COLO668 (cell line): ENCODE measurements around the gene IDI1.
A peak's percentile ranks its signal among the peaks of the same experiment; 100 is the strongest.
"Not testable (repeated sequence)": the region's sequence is repeated elsewhere in the genome, so short reads cannot be mapped to it uniquely, and the experiment has no call there.

ENCODE experiments used
- DNase-seq: peaks from one replicate; lab custom pipeline; 2025; ENCODE audit not compliant: unreplicated experiment; lab: John Stamatoyannopoulos, UW

Gene IDI1

DNA sequence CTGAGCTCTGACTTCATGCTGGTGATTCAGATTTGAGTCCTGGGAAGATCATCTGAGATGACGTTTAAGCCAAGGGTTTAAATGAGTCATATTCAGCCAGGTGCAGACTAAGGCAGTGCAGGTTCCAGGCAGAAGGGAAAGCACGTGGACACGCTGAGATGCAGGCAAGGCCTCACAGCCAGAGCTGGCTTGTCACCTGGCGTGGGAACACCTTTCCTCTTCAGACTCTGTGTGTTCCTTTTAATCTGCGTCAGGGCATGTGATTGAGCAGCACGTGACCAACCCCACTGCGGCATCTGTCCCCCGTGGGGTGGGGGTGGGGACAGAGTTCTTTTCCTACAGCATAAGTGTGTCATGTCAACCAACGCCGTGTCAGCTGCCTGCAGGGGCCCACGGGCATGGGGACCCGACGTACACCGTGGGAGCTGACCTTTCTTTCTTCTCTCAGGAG, 12.6 kb downstream of the IDI1 start:
- peak; percentile 8 for DNase-seq

DNA sequence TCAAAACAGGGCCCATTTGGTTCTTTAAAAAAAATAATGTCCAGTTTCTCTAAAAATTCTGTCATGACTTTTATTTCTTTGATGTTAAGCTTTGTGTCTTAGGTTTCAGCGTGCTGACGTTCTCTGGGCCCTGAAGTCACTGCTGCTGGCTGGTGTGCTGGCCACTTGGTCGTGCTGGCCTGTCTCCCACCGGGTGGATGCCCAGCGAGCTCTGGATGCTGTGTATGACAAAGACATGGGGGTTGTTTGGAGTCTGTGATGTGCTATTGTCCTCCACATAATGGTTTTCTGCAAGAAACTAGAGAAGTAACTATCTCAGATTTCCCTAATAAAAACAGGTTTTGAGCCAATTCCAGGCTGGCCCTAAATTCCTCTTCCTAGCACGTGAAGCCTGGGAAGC, 13.7 kb downstream of the IDI1 start:
- DNase-seq, result no peak

DNA sequence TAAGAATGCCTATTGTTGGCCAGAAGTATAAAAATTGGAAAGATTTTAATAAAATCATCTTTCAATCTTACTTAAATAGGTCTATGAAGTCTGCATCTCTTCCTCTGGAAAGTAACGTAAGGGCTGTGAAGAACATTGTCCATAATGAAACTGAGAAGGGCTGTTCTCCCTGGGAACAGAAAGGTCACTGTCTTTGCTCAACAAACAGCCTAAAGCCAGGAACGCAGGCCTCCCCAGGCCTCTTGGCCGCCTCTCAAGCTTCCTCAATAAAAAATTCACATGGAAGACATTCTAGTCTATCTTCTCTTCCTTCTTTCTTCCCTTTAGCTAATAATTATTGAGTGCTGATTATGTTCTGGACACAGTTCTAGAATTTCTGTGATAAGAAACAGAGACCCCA, 14.2 kb downstream of the IDI1 start:
- DNase-seq, result no peak

DNA sequence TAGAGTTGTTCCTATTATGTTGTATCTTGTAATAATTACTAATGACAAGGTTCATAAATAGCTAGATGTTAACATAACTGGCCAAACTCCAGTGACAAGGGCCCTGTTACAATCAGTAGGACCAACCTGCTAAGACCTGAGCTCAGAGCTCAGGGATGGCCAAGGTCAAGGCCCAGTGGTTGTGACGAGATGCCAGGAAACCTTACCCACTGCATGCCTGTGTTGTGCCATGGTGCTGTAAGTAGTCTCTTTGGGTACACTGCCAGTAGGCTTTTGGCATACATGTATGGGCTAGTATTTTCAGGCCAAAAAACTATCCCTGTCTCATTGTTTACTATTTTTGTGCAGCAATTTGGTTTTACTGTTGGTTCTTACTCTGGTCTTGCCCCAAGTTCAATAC, 15.3 kb downstream of the IDI1 start:
- DNase-seq, result no peak

DNA sequence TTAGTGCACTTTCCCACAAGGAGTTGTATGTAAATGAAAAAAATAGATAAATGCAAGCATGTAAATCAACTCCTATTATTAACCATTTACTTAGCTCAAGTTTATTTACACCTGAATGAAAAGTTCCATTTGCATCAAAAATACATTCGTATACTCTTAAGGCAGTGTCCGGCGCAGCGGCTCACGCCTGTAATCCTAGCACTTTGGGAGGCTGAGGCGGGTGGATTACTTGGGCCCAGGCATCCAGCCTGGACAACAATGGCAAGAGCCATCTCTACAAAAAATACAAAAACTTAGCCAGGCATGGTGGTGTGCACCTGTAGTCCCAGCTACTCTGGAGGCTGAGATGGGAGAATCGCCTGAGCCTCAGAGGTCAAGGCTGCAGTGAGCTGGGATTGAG, 19.1 kb downstream of the IDI1 start:
- DNase-seq, result no peak

DNA sequence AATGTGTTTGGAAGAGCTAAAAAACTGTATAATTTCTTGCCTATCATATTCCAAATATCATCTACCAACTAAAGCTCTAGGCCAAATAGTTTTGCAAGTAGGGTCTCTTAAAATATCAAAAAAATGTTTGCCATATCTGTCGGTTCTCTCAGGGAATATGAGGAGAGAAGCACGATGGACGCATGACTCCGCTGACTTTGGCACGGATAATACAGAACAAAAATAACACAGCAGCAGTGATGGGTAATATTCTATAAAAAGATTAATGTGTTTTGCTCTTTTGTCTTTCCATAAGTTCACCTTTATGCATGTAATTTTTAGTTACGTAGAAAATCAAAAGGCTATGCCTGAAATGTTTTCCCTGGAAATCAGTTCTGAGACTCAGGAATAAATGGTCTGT, 22.3 kb downstream of the IDI1 start:
- DNase-seq, result no peak

DNA sequence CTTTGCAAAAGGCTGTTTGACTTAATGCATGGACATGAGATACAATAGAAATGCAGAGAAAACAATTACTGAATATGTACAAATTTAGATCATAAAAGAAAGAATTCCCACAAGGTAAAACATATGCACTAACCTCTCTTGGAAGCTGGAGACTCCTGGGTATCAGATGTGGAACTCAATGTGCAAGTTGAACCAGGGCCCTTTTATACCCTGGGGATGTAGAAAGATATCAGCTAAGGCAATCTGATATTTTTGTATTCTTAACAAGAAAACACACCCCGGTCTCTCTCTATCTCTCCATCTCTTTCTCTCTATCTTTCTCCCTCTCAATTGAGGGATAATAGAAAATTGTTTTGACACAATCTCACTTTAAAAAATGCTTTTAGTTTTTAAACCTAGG, 23.2 kb downstream of the IDI1 start, which contains the start of gene IDI2:
Gene IDI2, minus strand, starts transcription at position 177 of the 400 bp plus-strand sequence. CDS start 1,136 bp downstream, outside the sequence.
- no peak for DNase-seq

DNA sequence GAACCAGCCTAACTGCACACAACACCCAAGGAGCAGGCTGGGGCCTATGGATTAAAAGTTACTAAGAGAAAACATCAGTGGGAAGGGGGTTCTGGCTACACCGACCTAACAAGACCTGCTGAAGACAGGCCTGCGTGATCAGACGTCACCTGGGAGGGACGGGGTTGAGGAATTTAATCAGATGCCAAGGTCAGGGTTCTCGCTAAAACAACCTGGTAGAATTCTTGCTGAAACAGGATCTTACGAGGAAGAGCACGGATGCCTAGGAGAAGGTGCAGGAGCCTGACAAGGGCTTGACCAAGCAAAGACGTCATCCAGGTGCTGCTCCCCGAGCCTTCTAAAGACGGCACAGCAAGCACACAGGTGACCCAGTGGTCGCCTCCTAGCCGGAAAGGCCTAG, 24.8 kb downstream of the IDI1 start:
- no peak for DNase-seq

DNA sequence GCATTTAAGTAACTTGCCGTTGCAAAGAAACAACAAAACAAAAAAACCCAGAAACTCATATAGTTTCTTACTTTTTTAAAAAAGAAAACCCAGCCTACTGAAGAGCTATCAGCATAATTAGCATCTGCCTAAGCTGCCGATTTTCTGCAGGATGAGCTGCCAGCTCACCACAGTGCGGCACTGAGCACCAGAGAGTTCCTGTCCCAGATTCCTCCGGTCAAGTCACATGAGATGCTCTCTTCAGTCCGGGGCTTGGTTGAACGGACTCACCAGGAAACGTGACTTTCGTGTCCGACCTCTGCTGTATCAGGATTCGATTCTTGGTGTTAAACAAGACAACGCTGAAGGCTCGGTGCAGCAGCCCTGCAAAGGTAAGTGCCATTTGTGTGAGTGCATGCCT, 26.5 kb downstream of the IDI1 start:
- no peak for DNase-seq

DNA sequence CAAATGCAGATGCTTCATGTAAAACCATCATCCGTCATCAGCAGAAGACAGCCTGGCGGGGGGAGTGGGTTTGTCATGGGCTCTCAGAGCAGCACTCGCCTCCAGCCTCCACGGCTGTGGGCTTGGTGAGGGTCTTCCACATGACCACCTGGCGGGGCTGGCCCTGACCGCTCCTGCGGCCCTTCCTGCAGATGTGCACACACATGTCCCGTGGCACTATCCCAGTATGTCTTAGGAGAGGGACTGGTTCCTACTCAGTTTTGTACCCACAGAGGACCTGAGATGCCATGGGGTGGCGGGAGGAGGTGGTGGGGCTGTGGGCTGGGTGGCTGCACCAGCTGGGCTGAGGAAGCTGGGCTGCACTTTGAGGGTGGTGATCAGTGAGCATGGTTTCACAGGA, 28.0 kb downstream of the IDI1 start:
- DNase-seq, result no peak

DNA sequence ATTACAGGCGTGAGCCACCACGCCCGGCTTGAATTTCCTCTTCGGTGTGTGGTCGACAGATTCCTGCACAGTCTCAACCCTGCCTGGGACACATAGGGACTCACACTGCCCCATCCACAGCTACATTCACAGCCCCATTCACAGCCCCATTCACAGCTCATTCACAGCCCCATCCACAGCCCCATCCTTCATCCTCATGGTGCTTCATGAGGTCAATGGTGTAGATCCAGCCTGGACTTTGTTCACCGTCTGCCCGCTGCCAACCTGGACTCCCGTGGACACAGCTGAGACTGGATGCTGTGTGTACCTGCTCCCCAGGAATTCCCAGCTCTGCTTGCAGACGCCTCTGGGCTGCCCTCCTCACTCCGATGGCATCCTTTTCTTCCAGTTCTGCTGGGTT, 28.5 kb downstream of the IDI1 start:
- DNase-seq, result no peak

DNA sequence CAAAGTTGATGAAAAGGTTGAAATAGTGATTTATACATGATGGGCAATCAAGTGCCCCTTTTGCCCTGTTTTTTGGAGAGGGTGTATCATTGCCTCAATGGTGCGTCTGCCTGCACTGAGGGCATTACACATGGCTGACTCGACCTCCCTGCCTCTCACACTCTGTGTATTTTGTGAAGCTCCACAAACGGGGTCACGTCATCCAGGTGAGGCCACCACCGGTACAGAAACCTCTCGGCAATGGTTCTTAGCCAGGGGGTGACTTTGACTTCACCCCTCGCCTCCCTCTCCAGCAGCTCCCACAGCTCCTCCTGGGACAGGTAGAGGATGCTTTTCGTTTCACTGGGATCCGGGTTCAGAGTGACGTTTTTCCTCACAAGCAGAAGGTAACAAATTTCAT, 29.6 kb downstream of the IDI1 start:
- no peak for DNase-seq

DNA sequence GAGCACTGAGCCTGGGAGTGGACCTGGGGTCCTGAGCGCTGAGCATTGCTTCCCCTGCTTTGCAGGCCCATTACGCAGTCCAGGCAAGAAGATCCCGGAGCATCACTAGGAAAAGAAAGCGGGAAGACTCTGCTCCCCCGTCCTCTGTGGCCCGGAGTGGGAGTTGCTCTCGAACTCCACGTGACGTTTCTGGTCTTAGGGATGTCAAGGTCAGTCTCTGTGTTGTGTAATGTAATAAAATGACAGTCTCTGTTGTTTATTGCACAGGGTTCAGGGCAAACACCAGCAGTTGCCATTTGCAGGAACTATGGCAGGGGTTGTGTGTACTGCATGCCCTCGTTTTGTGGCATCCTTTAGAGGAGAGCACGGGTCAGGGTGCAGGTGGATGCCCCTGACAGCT, 33.2 kb downstream of the IDI1 start:
- no peak for DNase-seq

DNA sequence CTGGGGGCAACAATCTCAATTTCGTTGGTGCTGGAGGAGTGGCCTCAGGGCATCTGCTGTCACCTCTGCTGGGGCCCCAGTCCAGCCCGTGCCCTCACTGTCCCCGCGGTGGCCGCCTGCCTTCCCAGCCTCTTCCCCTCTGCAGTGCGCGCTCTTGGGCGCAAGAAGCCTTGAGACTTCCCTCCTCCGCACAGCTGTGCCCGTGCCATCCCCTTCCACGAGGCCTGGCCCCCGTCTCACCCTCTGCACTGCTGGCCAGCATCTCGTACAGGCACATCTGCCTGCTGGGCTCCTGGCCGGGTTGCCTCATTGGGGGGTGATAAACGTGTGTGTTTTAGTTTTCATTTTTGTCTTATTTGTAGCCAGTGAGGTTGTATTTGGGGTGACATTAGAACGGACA, 37.2 kb downstream of the IDI1 start:
- DNase-seq, result no peak

DNA sequence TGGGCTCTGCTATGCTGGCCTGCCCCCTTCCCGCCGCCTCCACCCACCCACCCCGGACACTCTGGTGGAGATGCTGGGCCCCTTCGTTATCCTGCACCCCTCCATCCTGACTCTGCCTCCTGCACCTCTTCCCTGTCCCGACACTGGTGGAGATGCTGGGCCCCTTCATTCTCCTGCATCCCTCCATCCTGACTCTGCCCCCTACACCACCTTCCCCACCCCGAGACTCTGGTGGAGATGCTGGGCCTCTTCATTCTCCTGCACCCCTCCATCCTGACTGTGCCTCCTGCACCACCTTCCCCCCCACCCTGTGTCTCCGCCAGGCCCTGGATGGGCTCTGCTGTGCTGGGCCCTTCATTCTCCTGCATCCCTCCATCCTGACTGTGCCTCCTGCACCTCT, 38.2 kb downstream of the IDI1 start:
- DNase-seq, result no peak

DNA sequence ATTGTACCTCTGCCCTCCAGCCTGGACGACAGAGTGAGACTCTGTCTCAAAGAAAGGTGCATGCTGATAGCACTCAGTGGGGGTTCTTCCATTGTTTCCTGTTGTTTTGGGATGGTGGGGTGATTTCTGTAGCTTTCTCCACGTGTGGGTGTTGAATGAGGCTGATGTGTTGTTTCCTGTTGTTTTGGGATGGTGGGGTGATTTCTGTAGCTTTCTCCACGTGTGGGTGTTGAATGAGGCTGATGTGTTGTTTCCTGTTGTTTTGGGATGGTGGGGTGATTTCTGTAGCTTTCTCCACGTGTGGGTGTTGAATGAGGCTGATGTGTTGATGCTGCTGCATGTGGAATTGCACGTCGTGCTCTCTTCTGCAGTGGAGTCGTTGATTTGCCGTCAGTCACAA, 39.0 kb downstream of the IDI1 start:
- not testable (repeated sequence) for DNase-seq

DNA sequence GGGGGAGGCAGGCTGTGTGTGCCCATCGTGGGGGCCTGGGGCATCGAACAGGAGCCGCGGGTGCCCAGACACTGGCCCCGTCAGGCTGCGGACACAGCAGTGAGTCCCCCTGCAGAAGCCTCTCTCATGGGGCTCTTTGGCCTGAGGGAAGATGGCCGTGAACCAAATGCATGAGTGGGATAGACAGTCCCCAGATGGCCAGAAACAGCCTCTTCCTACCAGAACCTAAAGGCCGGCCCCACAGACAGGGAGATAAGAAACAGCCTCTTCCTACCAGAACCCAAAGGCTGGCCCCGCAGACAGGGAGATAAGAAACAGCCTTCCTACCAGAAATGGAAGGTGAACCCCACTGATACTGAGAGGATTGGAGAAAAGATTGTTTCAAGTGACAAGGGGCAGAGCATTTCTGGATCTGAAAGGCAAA, 39.8 kb downstream of the IDI1 start:
- no peak for DNase-seq

DNA sequence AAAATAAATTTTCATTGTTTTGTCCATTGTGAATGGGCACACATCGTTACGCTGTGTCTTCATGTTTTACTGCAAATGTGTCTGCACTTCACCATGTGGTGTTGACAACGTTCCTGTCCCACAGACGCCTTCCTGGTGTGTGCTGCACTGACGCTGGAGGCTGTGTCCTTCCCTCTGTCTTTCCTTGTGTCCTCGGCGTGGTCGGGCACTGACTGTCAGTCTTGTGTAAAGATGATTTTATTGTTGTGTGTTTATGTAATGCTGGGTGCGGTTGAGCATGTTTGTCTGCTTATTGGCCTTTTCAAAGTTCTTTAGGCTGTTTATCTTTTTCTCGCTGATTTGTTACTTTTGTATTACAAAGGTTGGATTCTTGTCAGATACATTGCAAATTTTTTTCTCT, 41.3 kb downstream of the IDI1 start:
- no peak for DNase-seq

DNA sequence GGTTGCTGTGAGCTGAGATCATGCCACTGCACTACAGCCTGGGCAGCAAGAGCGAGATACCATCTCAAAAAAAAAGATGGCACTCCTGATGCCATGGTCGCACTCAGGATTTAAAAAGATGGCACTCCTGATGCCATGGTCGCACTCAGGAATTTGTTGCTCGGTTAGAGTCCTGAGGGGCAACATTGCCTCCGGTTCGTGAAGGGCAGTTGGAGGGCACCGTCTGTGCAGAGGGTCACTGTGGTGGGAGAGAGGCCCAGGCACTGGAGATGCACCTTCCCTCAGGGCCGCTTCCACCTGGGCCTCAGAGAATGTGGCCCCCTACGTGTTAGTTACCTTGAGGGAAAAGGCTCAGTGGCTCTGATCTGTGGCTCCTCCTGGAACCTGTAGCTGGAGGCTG, 42.3 kb downstream of the IDI1 start:
- DNase-seq, result no peak

DNA sequence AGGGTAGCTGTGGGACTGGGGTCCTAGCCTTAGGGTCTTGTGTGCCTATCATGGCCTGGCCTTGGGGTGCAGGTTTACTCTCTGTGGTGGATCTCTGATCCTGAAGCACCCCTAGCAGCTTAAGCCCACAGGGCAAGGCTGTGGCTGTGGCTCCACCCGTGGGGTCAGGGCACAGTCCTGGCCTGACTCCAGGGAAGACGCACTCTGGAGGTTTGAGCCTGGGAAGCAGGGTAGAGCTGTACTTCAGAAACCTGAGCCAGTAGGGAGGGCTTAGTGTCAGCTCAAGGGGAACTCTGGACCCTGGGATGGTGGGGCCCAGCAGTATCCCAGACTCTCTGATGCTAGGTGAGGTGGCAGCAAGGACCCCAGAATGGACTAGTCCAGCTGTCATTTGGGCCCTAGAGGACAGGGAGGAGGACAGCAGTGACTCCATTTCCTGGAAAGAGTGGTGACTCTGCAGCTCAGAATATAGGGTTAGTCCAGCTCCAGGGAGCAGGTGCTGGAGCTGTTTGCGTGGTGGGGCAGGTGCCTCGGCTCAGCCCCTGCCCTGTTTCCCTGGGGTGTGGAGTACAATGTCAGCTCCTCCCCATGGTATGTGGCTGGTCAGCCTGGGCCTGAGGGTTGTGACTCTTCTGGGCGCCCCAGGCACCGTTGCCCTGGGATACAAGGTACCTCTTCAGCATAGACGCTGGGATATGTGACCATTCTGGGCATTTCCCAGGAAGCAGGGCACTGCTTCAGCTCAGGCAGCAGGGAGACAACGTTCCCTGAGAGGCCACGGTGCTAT, 44.8 kb downstream of the IDI1 start:
- DNase-seq, result no peak

DNA sequence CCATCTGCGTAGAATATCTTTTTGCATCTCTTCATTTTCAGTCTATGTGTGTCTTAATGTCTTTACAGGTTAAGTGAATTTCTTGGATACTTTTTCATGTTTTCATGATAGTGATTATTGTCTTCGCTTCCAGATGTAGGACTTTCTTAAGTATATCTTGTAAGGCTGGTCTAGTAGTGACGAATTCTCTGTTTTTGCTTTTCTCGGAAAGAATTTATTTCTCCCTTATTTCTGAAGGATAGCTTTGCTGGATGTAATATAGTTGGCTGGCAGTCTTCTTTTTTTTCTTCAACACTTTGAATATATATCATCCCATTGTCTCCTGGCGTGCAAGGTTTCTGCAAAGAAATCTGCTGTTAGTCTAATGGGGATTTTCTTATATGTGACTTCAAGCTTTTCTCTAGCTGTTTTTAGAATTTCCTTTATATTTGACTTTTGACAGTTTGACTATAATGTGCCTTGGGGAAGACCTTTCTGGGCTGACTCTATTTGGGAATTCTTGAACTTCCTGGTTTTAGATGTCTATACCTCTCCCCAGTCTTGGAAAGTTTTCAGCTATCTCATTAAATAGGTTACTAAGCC, 46.4 kb downstream of the IDI1 start:
- no peak for DNase-seq

DNA sequence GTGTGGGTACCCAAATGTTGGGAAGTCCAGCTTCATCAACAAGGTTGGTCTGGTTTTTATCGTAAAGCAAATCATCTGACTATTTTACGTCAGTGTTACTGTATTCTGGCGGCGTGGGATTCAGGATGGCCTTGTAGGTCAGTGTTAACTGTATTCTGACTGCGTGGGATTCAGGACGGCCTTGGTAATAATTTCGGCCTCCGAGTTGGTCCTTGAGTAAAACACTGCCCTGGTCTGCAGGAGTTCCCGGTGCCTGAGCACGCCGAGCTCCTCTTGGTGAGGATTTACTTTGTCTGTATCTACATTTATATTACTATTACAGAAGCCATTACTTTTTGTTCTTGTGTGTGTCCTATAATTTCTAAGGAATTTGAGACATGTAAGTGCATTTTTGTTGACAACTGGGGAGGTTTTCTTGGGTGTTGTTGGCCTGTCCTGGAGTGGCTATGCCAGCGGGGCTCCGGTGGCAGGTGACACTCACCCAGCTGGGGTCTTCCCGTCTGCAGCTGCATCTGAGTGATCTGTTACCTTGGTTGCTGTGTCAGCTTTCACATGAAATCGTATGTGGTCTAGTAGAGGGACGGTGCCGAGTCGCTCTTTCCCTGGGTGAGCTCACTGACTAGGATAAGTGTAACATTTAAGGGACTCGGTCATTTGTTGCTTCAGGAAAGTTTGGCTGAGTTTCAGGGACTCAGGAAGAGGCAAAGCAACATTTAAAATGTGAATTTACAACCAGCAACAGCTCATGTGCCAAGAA, 51.5 kb downstream of the IDI1 start:
- no peak for DNase-seq
